ENCODE data around the gene SLC25A30.

DNA sequence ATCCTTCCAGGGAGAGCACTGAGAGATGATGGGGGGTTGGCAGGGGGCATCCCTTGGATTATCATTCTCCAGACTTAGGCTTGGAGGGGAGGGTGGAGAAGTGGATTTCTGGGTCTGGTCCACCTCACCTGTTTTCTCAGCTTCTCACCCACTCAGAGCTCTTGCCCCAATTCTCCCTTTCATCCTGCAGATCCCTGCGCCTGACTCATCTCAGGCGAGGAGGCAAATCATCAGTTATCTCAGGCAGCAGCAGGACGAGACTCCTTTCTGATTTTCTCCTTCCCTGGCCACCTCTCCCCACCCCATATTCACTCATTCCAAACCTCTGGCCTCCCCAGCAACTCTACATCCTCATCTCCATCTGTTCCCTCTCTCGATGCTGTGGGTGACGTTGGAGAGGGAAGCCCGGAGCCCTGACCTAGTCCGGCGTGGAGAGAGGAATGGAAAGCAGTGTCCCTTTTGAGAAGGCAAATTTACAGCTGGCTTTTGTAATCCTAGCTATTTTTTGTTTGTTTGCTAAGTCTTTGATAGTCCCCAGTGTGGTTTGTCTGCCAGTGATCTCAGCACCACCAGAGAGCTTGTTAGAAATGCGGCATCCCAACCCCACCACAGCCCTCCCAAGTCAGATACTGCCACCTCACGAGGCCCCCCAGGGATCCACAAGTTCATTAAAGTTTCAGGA is 53.2 kb downstream of the SLC25A30 start:
- TF ChIP-seq, protein P1, sequence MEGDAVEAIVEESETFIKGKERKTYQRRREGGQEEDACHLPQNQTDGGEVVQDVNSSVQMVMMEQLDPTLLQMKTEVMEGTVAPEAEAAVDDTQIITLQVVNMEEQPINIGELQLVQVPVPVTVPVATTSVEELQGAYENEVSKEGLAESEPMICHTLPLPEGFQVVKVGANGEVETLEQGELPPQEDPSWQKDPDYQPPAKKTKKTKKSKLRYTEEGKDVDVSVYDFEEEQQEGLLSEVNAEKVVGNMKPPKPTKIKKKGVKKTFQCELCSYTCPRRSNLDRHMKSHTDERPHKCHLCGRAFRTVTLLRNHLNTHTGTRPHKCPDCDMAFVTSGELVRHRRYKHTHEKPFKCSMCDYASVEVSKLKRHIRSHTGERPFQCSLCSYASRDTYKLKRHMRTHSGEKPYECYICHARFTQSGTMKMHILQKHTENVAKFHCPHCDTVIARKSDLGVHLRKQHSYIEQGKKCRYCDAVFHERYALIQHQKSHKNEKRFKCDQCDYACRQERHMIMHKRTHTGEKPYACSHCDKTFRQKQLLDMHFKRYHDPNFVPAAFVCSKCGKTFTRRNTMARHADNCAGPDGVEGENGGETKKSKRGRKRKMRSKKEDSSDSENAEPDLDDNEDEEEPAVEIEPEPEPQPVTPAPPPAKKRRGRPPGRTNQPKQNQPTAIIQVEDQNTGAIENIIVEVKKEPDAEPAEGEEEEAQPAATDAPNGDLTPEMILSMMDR (IDR thresholded peaks at IDR 0.05): no peak
- no peak for TF ChIP-seq POLR2A (IDR thresholded peaks at IDR 0.05)
